IPS DF 6.9 (cell line): ENCODE data around the gene PROM1.

Experiments
- DNase-seq: peaks from one replicate; pipeline ENCODE4 v3.0.0-alpha.2; 2013; ENCODE audit warnings: low read depth, low spot score
- H3K27ac ChIP-seq: one replicate; pipeline ENCODE4 v1.5.1; 2013; ENCODE audit warnings: low read length, control low read depth
- H3K27me3 ChIP-seq: 2 replicates; pipeline ENCODE4 v1.6.1; 2013; ENCODE audit warnings: mild to moderate bottlenecking, low read length; ENCODE audit not compliant: control insufficient read depth, insufficient read depth
- H3K36me3 ChIP-seq: 2 replicates; pipeline ENCODE4 v1.6.1; 2013; ENCODE audit warnings: low read length; ENCODE audit not compliant: control insufficient read depth, insufficient read depth
- H3K4me1 ChIP-seq: 2 replicates; pipeline ENCODE4 v1.6.1; 2013; ENCODE audit warnings: low read length; ENCODE audit not compliant: control insufficient read depth, insufficient read depth
- H3K4me3 ChIP-seq: 2 replicates; pipeline ENCODE4 v1.5.1; 2013; ENCODE audit warnings: mild to moderate bottlenecking, low read length
- H3K9me3 ChIP-seq: 2 replicates; pipeline ENCODE4 v1.6.1; 2013; ENCODE audit warnings: low read length, inconsistent platforms; ENCODE audit not compliant: control insufficient read depth, insufficient read depth
- WGBS: extraction: QIAGEN DNeasy Blood & Tissue Kit; methylation state at CpG from one replicate; pipeline ENCODE4 v1.1.7; 2013; ENCODE audit warnings: mixed read lengths, missing lambda C conversion rate; ENCODE audit not compliant: insufficient read length, insufficient coverage; 5-methylcytosine and 5-hydroxymethylcytosine counted together

PROM1 gene

DNA sequence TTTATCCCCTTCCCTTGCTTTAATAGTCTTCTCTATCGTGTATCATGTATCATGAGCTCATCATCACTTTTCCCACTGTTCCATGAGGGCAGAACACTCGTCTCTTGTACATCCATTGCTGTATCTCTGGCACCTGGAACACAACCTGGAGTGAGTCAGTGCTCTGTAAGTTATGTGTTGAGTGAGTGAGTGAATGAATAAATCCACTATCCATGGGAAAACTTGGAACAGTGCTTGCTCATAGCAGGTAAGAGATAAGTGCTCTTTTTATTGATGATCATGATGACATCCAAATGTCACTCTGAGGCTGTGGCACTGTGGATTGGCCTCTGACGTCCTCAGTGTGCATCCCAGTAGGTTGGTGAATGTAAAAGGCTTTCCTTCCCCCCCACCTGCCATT, 149.6 kb downstream of the PROM1 start:
- Histone ChIP-seq H3K4me3 (no peak overlapping the region), H3K9me3 (no peaks in the 10 kb centered on the region), H3K27ac (no peak overlapping the region), H3K27me3 (no peaks in the 10 kb centered on the region), H3K36me3 (no peaks in the 10 kb centered on the region), H3K4me1 (no peaks in the 10 kb centered on the region)
- WGBS: no CpG with 5 or more reads among the region's 3 CpGs
- no peak for DNase-seq

DNA sequence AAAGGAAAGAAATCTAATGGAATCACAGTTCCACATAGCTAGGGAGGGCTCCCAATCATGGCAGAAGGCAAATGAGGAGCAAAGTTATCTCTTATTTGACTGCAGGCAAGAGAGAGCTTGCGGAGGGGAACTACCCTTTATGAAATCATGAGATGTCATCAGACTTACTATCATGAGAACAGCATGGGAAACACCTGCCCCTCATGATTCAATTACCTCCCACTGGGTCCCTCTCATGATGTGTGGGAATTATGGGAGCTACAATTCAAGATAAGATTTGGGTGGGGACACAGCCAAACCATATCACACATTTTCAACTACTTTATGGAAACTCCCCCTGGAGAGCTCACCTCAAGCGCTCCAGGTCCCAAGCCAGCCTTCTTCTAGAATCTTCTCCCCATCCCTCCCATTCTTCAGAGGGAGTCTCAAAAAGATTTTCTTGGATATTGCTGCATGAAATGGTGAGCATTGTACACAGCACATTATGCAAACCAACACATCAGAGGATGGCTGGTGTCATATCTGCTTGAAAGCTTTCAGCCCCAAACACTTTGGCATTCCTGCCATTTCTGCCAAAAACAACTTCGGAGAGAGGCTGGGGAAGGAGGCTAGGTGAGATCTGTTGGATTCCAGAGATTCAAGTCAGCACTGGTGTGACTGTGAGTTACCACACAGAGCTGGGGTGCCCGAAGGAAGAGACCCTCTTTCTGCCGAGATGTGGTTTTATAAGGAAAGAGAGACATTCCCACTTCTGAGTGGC, 152.2 kb downstream of the PROM1 start:
- Histone ChIP-seq H3K27ac (no peak overlapping the region), H3K27me3 (no peaks in the 10 kb centered on the region), H3K9me3 (no peaks in the 10 kb centered on the region), H3K4me3 (no peak overlapping the region), H3K36me3 (no peaks in the 10 kb centered on the region), H3K4me1 (no peaks in the 10 kb centered on the region)
- WGBS: no CpG with 5 or more reads among the region's 5 CpGs
- DNase-seq: no peak

DNA sequence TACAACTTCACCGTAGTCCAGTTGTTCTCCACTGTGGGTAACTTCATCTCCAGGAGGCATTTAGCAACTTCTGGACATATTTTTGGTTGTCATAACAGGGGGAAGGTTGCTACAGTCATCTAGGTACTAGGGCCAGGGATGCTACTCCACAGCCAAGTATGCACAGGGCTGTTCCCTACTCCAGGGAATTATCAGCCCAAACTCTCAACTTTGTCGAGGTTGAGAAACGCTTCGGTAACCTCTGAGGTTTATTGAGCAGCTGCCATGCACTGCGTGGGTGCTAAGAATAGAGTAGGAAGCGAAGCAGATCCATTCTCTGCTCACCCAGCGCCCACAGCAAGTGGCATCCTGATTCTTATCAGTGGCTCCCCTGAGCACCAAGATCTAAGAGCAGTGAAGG, 153.5 kb downstream of the PROM1 start:
- Histone ChIP-seq H3K9me3 (no peaks in the 10 kb centered on the region), H3K4me3 (no peak overlapping the region), H3K27me3 (no peaks in the 10 kb centered on the region), H3K27ac (no peak overlapping the region), H3K4me1 (no peaks in the 10 kb centered on the region), H3K36me3 (no peaks in the 10 kb centered on the region)
- no CpG with 5 or more reads among the region's 7 CpGs for WGBS
- DNase-seq: no peak

DNA sequence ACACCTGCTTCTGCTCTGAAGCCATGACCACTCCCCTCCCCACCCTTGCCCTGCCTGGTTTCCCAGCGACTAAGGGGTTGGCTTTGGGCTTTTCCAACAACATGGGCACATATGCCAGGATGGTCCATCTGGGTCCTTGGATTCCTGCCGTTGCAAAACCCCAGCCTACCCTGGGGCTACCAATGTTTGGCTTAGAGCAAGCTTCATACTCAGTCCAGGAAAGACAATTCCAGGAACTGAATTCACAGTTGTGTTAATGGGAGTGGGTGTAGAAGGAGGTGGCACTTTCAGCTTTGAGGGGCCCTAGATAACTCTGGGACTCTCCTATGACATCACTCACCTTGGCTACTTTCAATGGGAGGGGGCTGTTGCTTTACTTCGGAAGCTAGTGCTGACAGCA, 154.3 kb downstream of the PROM1 start:
- Histone ChIP-seq H3K27ac (no peak overlapping the region), H3K9me3 (no peaks in the 10 kb centered on the region), H3K4me3 (no peak overlapping the region), H3K36me3 (no peaks in the 10 kb centered on the region), H3K27me3 (no peaks in the 10 kb centered on the region), H3K4me1 (no peaks in the 10 kb centered on the region)
- WGBS: no CpG with 5 or more reads among the region's 3 CpGs
- DNase-seq: no peak

DNA sequence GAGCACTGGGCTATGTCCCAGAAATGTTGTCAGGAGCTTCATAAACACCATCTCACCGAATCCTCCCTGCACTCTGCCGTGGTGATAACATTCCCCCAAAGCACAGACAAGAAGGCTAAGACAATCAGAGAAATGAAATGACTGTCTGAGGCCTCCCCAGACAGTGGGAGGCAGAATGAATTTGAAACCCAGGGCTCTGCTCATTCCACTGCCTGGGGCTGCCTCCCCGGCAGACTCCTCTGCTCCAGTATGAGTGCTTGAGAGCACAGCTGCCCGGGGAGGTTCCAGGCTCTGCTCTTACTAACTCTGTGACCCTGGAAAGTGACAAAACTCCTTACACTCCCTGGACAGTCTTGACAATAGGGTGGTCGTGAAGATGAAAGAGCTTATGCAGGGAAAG, 154.9 kb downstream of the PROM1 start:
- WGBS: no CpG with 5 or more reads among the region's 5 CpGs
- Histone ChIP-seq H3K36me3 (no peaks in the 10 kb centered on the region), H3K4me3 (no peak overlapping the region)

DNA sequence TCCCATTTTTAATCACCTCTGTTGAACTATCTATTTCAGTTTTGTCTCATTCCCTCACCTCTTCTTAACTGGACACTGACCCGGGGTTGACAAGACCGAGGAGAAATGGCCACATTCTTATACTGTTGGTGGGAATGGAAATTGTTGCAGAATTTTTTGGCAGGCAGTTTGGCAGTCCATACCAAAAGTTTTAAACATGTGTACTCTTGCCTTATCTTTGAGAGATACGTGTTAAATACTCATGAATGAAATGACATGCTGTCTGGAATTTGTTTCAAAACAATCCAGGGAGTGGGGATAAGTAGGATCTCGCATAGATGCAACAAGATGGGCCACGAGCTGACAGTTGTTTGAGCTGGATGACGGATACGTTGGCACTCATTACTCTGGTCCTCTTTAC, 157.3 kb downstream of the PROM1 start:
- no peak overlapping the region for H3K4me3 ChIP-seq
- no peak overlapping the region for H3K27ac ChIP-seq
- H3K9me3 ChIP-seq: no peaks in the 10 kb centered on the region
- no peaks in the 10 kb centered on the region for H3K36me3 ChIP-seq
- DNase-seq: no peak
- no CpG with 5 or more reads among the region's 7 CpGs for WGBS
- H3K27me3 ChIP-seq: no peaks in the 10 kb centered on the region
- no peaks in the 10 kb centered on the region for H3K4me1 ChIP-seq

More for the DNA sequence above, 154.9 kb downstream of the PROM1 start:
- Histone ChIP-seq H3K27me3 (no peaks in the 10 kb centered on the region), H3K4me1 (no peaks in the 10 kb centered on the region), H3K9me3 (no peaks in the 10 kb centered on the region), H3K27ac (no peak overlapping the region)
- DNase-seq: no peak

DNA sequence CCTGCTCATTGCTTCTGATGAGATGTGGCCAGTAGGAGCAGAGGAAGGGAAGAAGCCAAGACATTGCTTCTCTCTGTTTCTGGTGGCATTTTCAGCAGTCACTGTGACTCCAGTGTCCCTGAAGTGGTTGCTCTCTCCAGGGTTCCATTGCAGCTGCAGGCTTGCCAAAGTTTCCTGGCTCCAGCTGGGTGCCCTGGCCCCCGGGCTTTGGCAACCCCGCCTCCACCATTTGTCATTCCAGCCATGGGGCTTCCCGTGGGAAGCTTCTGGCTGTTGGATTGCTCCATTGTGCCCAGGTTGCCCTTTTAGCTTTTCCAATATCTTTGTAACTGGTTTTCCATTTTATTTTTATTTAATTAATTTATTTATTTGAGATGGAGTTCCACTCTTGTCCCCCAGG, 158.0 kb downstream of the PROM1 start:
- H3K27ac ChIP-seq: no peak overlapping the region
- H3K4me1 ChIP-seq: no peaks in the 10 kb centered on the region
- no peak overlapping the region for H3K4me3 ChIP-seq
- DNase-seq: no peak
- H3K27me3 ChIP-seq: no peaks in the 10 kb centered on the region
- no peaks in the 10 kb centered on the region for H3K9me3 ChIP-seq
- no peaks in the 10 kb centered on the region for H3K36me3 ChIP-seq
- WGBS: no CpG with 5 or more reads among the region's 3 CpGs

DNA sequence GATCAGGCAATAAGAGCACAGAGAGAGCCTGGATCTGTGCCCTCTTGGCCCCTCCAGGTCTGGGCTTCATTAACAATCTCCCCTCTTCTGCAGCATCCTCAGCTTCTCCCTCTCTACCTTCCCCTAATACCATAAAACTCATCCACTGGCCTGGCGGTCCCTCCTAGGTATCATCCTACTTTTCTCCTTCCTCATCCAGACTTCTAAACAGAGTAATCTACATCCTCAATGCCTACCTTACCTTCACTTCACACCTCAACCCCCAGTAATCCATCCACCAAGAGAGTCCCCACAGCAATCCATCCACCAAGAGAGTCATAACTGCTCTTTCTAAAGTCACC, 162.3 kb downstream of the PROM1 start:
- Histone ChIP-seq H3K4me3 (no peak overlapping the region), H3K9me3 (no peaks in the 10 kb centered on the region), H3K27ac (no peak overlapping the region), H3K27me3 (no peaks in the 10 kb centered on the region), H3K36me3 (no peaks in the 10 kb centered on the region), H3K4me1 (no peaks in the 10 kb centered on the region)
- no peak for DNase-seq
- no CpG with 5 or more reads among the region's 1 CpG for WGBS

DNA sequence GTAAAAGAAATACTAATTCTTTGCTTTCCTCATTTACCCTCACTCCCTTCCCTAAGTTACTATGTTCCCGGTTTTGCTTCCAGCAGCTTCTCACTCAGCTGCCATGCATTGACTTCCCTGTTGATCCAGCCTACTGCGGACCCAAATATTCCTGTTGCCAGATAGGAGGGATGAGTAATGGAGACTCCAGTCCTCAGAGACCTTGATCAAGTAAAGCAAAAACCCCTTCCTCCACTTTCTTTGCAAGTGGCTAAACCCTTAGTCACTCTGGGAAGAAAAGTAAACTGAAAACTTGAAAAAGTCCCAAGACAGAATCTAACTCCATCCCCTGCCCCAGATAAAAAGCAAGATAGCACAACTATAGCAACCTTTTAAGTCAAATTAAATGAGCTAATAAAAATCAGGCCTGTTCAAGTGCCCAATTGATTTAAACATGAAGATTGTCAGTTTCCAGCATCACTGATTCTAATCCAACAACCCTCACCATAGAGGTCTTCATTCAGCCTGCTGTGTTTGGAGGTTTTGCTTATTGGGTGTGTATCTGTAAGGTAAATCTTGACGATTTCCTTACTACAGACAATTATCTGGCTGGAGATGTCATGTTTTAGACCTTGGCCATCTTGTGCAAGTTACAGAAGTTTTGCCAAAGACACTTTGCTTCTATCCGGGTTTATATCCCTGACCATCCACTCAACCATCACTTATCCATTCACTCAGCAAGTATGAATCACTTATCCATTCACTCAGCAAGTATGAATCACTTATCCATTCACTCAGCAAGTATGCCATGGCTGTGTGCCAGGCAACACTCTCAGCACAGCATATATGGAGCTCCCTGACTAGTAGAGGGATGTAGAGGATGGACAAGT, 162.9 kb downstream of the PROM1 start:
- Histone ChIP-seq H3K27me3 (no peaks in the 10 kb centered on the region), H3K4me1 (no peaks in the 10 kb centered on the region), H3K27ac (no peak overlapping the region), H3K9me3 (no peaks in the 10 kb centered on the region), H3K36me3 (no peaks in the 10 kb centered on the region), H3K4me3 (no peak overlapping the region)
- DNase-seq: no peak
- no CpG with 5 or more reads among the region's 4 CpGs for WGBS

DNA sequence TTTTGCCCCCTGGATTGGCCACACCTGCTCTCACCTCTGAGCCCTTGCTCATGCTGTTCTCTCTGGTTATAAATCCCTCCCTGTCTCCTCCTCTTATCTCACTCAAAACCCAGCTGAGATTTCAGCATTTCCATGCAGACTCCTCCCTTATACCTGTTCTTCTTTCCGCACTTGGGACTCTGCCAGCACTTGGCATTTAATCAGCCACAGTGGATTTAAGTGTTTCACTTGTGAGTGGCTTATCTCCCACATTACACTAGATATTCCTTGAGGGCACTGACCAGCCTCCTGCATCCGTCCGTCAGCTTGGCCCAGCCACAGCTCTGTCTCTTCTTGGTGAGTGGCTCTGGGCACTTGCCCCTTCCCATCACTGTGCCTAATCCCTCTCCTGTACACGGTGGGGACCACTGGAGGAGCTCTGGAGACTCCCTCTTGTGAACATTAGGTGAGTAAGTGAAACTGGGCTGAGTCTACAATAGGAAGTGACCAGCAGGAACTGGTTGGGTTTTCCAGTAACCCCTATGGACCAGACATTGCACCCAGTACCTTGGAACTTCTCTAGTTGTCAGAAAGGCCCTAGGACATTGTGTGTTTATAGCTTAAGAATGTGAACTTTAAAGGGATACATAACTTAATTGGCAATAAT, 165.2 kb downstream of the PROM1 start:
- no peaks in the 10 kb centered on the region for H3K27me3 ChIP-seq
- H3K27ac ChIP-seq: no peak overlapping the region
- no peak overlapping the region for H3K4me3 ChIP-seq
- no CpG with 5 or more reads among the region's 4 CpGs for WGBS
- no peaks in the 10 kb centered on the region for H3K4me1 ChIP-seq
- no peaks in the 10 kb centered on the region for H3K36me3 ChIP-seq
- 0 out of 2 replicates have a peak, but pooled peaks cover 1% of the 10 kb centered on the region for H3K9me3 ChIP-seq
- DNase-seq: no peak
